ENCODE measurements around the gene APCDD1L. TPM values are rescaled to one million over a fixed set of nuclear protein-coding genes. Genes with fewer than 3 reads are reported as not detected.

The APCDD1L gene
- total RNA-seq, 1 donor from 2014 or later, result not detected

GRCh38 chr20:58448958-58449357, 66.2 kb downstream of the APCDD1L start:
- H3K36me3 Mint-ChIP-seq (ENCODE audit: unreplicated experiment), result no peaks in the 10 kb centered on the region
- peaks cover 2% of the 10 kb centered on the region for H3K9me3 Mint-ChIP-seq (ENCODE audit: unreplicated experiment)
- no peaks in the 10 kb centered on the region for H3K27me3 Mint-ChIP-seq (ENCODE audit: unreplicated experiment)
- no peak for TF ChIP-seq CTCF (IDR thresholded peaks at IDR 0.05; ENCODE audit: partially characterized antibody, unreplicated experiment)
- peaks cover 53% of the 10 kb centered on the region for H3K4me1 Mint-ChIP-seq (ENCODE audit: low read depth, unreplicated experiment)
- peak overlapping the region; percentile 75 for H3K27ac Mint-ChIP-seq (ENCODE audit: unreplicated experiment)
- no peak for DNase-seq
- peak overlapping the region; percentile 37 for H3K4me3 Mint-ChIP-seq (ENCODE audit: unreplicated experiment)

- TF ChIP-seq CTCF (IDR thresholded peaks at IDR 0.05; ENCODE audit: partially characterized antibody, unreplicated experiment), result peak; percentile 60
- no peaks in the 10 kb centered on the region for H3K36me3 Mint-ChIP-seq (ENCODE audit: unreplicated experiment)
- H3K4me1 Mint-ChIP-seq (ENCODE audit: low read depth, unreplicated experiment), result peaks cover 48% of the 10 kb centered on the region
- peaks cover 2% of the 10 kb centered on the region for H3K9me3 Mint-ChIP-seq (ENCODE audit: unreplicated experiment)
- peak; percentile 71 for DNase-seq
- H3K4me3 Mint-ChIP-seq (ENCODE audit: unreplicated experiment), result peak overlapping the region; percentile 32
- H3K27ac Mint-ChIP-seq (ENCODE audit: unreplicated experiment), result peak overlapping the region; percentile 49
- H3K27me3 Mint-ChIP-seq (ENCODE audit: unreplicated experiment), result no peaks in the 10 kb centered on the region
These were observed 67.4 kb downstream of the APCDD1L start for GRCh38 chr20:58447511-58448391.

GRCh38 chr20:58446960-58447265, 68.3 kb downstream of the APCDD1L start:
- Mint-ChIP-seq H3K9me3 (ENCODE audit: unreplicated experiment) (peaks cover 2% of the 10 kb centered on the region), H3K27ac (ENCODE audit: unreplicated experiment) (no peak overlapping the region), H3K27me3 (ENCODE audit: unreplicated experiment) (no peaks in the 10 kb centered on the region), H3K4me1 (ENCODE audit: low read depth, unreplicated experiment) (peaks cover 42% of the 10 kb centered on the region), H3K4me3 (ENCODE audit: unreplicated experiment) (no peak overlapping the region), H3K36me3 (ENCODE audit: unreplicated experiment) (no peaks in the 10 kb centered on the region)
- no peak for TF ChIP-seq CTCF (IDR thresholded peaks at IDR 0.05; ENCODE audit: partially characterized antibody, unreplicated experiment)
- no peak for DNase-seq

DNA sequence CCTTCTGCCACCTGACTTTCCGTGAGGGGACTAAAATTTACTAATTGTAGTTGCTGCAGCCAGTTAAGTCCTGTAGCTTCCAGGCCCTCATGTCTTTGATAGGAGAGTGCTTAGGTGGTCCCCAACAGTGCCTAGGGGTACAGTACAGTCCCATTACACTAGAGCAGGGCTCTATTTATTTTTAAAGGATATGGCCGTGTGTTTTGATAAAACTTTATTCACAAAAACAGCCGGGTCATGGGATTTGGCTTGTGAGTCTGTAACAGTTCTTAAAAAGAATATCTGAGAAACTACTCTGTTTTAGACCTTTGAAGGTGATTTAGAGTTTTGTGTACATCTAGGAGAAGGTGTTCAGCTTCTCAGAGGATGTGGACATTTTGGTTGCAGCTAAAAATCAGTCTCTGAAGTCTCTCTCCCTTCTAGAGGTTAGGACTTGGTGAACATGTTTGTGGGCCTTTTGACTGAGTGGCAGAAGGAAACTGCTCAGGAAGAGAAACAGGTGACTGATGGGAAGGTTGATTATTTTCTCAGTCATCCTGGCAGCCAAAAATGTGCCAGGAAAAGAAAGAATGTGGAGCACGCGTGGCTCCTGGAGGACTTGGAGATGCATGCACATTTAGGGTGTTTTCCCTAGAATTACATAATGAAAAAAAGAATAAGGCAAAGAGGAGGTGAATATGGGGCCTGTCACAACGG, 68.8 kb downstream of the APCDD1L start:
- Mint-ChIP-seq H3K9me3 (ENCODE audit: unreplicated experiment) (peaks cover 2% of the 10 kb centered on the region), H3K27me3 (ENCODE audit: unreplicated experiment) (no peaks in the 10 kb centered on the region), H3K4me3 (ENCODE audit: unreplicated experiment) (no peak overlapping the region), H3K4me1 (ENCODE audit: low read depth, unreplicated experiment) (peaks cover 42% of the 10 kb centered on the region), H3K36me3 (ENCODE audit: unreplicated experiment) (no peaks in the 10 kb centered on the region), H3K27ac (ENCODE audit: unreplicated experiment) (no peak overlapping the region)
- no peak for TF ChIP-seq CTCF (IDR thresholded peaks at IDR 0.05; ENCODE audit: partially characterized antibody, unreplicated experiment)
- no peak for DNase-seq

- TF ChIP-seq CTCF (IDR thresholded peaks at IDR 0.05; ENCODE audit: partially characterized antibody, unreplicated experiment), result no peak
- Mint-ChIP-seq H3K36me3 (ENCODE audit: unreplicated experiment) (no peaks in the 10 kb centered on the region), H3K27ac (ENCODE audit: unreplicated experiment) (no peak overlapping the region), H3K4me1 (ENCODE audit: low read depth, unreplicated experiment) (peaks cover 34% of the 10 kb centered on the region), H3K4me3 (ENCODE audit: unreplicated experiment) (no peak overlapping the region), H3K9me3 (ENCODE audit: unreplicated experiment) (peaks cover 2% of the 10 kb centered on the region), H3K27me3 (ENCODE audit: unreplicated experiment) (no peaks in the 10 kb centered on the region)
- no peak for DNase-seq
These were observed 70.4 kb downstream of the APCDD1L start for GRCh38 chr20:58444746-58445255.
